ENCODE measurements around the gene PRDM16. TPM values are rescaled to one million over a fixed set of nuclear protein-coding genes. Genes with fewer than 3 reads are reported as not detected.

The PRDM16 gene
- polyA plus RNA-seq, 1 donor (not counting 4 experiments of a cell fraction or from before 2014, with no cell fraction given): 0.05 TPM

- Histone ChIP-seq H3K9me1 (ENCODE audit: control insufficient read depth, extremely low read depth, insufficient read depth, low read length) (no peaks in the 10 kb centered on the region), H3K4me1 (ENCODE audit: control insufficient read depth, extremely low read depth, insufficient read depth, low read length) (no peaks in the 10 kb centered on the region), H4K20me1 (ENCODE audit: control insufficient read depth, extremely low read depth, insufficient read depth, low read length) (no peaks in the 10 kb centered on the region), H3K27ac (ENCODE audit: control insufficient read depth, insufficient read depth, low read length) (no peak overlapping the region), H3K79me2 (ENCODE audit: control insufficient read depth, insufficient read depth, low read length) (no peaks in the 10 kb centered on the region), H3K4me3 (ENCODE audit: control insufficient read depth in 2 of 3, extremely low read depth in 1 of 3, insufficient read depth in 2 of 3, low read depth in 1 of 3, low read length in 3 of 3) (no peak overlapping the region), H3K27me3 (ENCODE audit: control insufficient read depth, extremely low read depth, insufficient read depth, low read length) (no peaks in the 10 kb centered on the region), H3K9me3 (ENCODE audit: control insufficient read depth, low read depth, low read length) (peaks cover 4% of the 10 kb centered on the region), H2AFZ (ENCODE audit: control insufficient read depth, low read length) (no peak overlapping the region), H3K36me3 (ENCODE audit: control insufficient read depth in 2 of 2, extremely low read depth in 1 of 2, insufficient read depth in 2 of 2, low read length in 2 of 2) (no peaks in the 10 kb centered on the region), H3K4me2 (ENCODE audit: control insufficient read depth, extremely low read depth, insufficient read depth, low read depth, low read length) (no peak overlapping the region), H3K9ac (ENCODE audit: control insufficient read depth, extremely low read depth, insufficient read depth, low read length) (no peak overlapping the region)
- no peak for FAIRE-seq
- no peak for TF ChIP-seq EZH2 (IDR thresholded peaks at IDR 0.05; ENCODE audit: low read length)
- TF ChIP-seq, protein P1, sequence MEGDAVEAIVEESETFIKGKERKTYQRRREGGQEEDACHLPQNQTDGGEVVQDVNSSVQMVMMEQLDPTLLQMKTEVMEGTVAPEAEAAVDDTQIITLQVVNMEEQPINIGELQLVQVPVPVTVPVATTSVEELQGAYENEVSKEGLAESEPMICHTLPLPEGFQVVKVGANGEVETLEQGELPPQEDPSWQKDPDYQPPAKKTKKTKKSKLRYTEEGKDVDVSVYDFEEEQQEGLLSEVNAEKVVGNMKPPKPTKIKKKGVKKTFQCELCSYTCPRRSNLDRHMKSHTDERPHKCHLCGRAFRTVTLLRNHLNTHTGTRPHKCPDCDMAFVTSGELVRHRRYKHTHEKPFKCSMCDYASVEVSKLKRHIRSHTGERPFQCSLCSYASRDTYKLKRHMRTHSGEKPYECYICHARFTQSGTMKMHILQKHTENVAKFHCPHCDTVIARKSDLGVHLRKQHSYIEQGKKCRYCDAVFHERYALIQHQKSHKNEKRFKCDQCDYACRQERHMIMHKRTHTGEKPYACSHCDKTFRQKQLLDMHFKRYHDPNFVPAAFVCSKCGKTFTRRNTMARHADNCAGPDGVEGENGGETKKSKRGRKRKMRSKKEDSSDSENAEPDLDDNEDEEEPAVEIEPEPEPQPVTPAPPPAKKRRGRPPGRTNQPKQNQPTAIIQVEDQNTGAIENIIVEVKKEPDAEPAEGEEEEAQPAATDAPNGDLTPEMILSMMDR (optimal IDR thresholded peaks at IDR 0.05 in 1 of 3, IDR thresholded peaks at IDR 0.05 in 1 of 3, conservative IDR thresholded peaks at IDR 0.05 in 1 of 3; ENCODE audit: extremely low read depth in 1 of 3, insufficient read depth in 2 of 3, low read length in 3 of 3): no peak
- dilution Hi-C loops (cut with MboI; ENCODE audit: extremely low pct_ligation_motif_present, low sequenced_read_pairs): no loop called here
- DNase-seq (ENCODE audit: low read depth, low spot score): no peak
These were observed 171.7 kb downstream of the PRDM16 start for GRCh38 chr1:3240524-3241235.

DNA sequence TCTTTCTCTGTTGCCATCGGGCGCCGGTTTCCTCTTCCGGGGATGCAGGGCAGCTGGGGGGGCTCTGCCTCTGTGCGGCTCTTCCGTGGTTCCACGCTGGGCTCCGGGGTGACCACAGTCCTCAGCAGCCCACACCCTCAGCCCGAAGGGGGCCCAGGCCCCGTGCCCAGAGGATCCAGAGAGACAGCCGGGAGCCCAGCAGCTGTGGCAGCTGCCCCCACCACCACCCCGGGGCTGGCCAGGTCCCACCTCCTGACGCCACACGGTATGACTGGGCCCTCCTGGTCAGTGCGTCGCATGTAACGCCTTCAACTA lies 172.2 kb downstream of the PRDM16 start:
- no peaks in the 10 kb centered on the region for H3K4me1 ChIP-seq (ENCODE audit: control insufficient read depth, extremely low read depth, insufficient read depth, low read length)
- no peaks in the 10 kb centered on the region for H3K9me1 ChIP-seq (ENCODE audit: control insufficient read depth, extremely low read depth, insufficient read depth, low read length)
- H3K27ac ChIP-seq (ENCODE audit: control insufficient read depth, insufficient read depth, low read length): no peak overlapping the region
- H3K4me2 ChIP-seq (ENCODE audit: control insufficient read depth, extremely low read depth, insufficient read depth, low read depth, low read length): no peak overlapping the region
- no peaks in the 10 kb centered on the region for H4K20me1 ChIP-seq (ENCODE audit: control insufficient read depth, extremely low read depth, insufficient read depth, low read length)
- peaks cover 4% of the 10 kb centered on the region for H3K9me3 ChIP-seq (ENCODE audit: control insufficient read depth, low read depth, low read length)
- H3K27me3 ChIP-seq (ENCODE audit: control insufficient read depth, extremely low read depth, insufficient read depth, low read length): no peaks in the 10 kb centered on the region
- dilution Hi-C loops (cut with MboI; ENCODE audit: extremely low pct_ligation_motif_present, low sequenced_read_pairs): no loop called here
- no peak for FAIRE-seq
- no peak overlapping the region for H3K4me3 ChIP-seq (ENCODE audit: control insufficient read depth in 2 of 3, extremely low read depth in 1 of 3, insufficient read depth in 2 of 3, low read depth in 1 of 3, low read length in 3 of 3)
- no peak for DNase-seq (ENCODE audit: low read depth, low spot score)
- TF ChIP-seq, protein P1 (optimal IDR thresholded peaks at IDR 0.05 in 1 of 3, IDR thresholded peaks at IDR 0.05 in 1 of 3, conservative IDR thresholded peaks at IDR 0.05 in 1 of 3; ENCODE audit: extremely low read depth in 1 of 3, insufficient read depth in 2 of 3, low read length in 3 of 3): no peak
- TF ChIP-seq EZH2 (IDR thresholded peaks at IDR 0.05; ENCODE audit: low read length): no peak
- H2AFZ ChIP-seq (ENCODE audit: control insufficient read depth, low read length): no peak overlapping the region
- H3K36me3 ChIP-seq (ENCODE audit: control insufficient read depth in 2 of 2, extremely low read depth in 1 of 2, insufficient read depth in 2 of 2, low read length in 2 of 2): no peaks in the 10 kb centered on the region
- H3K79me2 ChIP-seq (ENCODE audit: control insufficient read depth, insufficient read depth, low read length): no peaks in the 10 kb centered on the region
- H3K9ac ChIP-seq (ENCODE audit: control insufficient read depth, extremely low read depth, insufficient read depth, low read length): no peak overlapping the region
